Activated CD8-positive, alpha-beta memory T cell treated with anti-CD3 and anti-CD28 coated beads for 24 hours (primary cell): ENCODE results near the gene USP19.

ENCODE experiments used
- DNase-seq: peaks from one replicate; pipeline ENCODE4 v3.0.0-alpha.2; 2020

Gene USP19

DNA sequence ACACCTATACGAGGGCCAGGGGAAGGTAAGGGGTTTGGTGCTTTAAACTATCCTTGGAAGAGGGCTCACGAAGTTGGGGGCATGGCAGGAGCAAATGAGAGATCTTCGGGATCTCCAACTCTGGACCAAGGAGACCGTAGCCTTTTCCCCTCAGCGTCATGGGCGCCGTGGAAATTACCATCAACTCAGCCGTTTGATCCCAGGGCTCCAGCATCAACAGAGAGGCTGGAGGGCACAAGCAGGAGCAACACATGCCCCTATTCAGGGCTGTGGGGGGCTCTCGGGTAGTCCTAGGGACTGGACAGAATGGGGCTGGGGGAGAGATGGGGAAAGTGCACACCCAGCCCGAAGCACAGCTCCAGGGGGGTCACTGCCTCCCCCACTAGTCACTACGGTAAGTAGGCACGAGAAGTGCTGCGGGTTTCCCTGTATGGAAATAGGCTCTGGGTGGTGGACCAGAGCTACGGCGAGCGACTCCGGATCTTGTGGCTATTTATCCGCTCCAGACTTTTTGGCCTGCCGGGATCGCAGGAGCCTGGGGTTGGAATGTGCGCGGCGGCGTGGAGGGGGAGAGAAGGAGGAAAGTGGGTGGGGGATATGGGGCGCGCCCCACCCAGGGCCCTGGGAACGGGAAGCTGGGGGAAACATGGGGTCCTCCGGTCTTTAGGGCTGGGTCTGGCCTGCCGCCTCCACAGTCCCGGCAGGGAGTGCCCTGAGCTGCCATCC, 12.8 kb upstream of the USP19 start:
- DNase-seq, result no peak

DNA sequence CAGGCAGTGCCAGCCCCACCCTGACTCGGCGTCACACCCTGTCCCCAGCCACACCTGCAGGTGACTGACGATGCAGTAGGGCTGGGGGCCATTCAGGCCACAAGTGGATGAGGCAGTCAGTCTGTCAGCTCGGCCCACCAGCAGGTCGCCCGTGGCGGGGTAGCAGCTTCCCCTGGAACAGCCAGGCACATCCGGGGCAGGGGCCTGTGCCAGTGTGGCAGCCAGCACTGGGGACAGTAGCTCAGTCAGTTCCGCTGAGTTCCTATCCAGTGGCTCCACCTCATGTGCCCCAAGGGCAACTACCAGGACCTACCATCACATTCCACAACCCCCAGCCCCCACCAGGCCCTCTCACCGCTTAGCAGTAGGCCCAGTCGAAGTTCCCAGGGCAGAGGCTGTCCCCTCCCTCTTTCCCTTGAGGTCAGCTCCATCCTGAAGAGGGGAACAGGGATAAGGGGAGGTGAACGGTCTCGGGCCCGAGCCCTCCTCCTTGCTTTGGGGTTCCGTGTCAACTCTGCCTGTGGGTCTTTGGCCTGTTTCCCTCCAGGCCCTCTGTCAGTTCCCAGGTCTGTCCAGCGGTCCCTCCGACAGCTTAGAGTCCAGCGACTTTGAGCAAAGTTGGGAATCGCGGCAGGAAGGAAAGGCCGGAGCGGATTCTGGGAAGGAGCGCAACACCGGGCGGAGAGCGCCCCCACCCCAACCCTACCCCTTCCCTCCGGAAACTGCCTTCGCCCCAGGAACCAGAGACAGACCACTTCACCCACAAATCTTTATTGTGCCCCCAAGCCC, 12.0 kb upstream of the USP19 start, which contains the start of gene LAMB2:
Gene LAMB2 (minus strand): TSS at position 614 of the 789 bp plus-strand sequence. CDS start 183 bp downstream, at position 431.
- no peak for DNase-seq

DNA sequence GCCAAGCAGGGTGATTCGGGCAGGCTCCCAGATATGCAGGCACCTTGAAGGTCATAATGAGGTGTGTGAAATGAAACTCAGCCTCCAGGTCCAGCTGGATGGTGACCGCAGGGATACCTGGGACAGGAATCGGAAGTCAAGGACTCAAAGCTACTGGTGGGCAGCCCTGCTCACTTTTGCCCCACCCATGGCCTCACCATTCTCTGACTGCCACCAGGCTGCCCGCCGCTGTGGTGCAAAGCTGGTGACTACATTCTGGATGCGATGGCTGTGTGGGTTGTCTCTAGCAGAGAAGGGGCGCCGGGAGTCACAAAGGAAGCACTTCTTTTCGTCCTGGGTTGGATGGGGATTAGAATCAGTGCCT, 11.4 kb upstream of the USP19 start:
- DNase-seq, result no peak

DNA sequence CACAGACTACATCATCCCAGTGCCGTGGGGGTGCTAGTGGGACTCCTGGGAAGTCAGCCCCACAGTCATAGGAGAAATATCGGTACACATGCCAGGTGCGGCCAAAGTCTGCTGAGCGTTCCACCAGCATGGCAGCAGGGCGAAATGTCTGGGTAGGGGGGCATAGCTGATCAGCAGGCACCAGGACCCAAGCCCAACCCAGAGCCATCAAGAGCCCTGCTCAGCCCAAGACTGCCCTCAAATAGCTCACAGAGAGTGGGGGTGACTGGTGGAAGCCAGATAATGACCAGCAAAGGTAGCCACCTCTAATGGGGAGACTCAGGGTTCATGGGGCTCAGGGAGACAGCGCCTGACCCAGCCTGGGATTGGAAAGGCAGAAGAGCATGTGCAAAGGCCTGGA, 11.0 kb upstream of the USP19 start:
- DNase-seq, result no peak

DNA sequence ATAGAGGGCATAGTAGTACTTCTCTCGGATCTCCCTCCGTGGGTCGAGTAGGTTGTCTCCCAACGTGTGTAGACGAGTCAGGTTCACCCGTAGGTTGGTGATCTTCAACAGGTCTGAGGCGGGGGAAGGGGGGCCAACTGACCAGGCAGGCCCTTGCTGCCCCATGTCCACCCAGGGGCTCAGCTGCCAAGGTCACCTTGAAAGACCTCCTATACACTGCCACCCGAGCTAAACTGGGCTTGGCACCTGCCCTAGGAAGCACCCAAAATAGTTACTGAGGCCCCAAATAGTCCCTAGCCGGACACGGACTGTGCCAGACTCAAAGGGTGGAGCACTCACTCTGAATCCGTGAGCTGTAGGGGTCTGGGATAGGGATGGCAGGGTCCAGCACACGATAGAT, 10.4 kb upstream of the USP19 start:
- DNase-seq, result no peak

DNA sequence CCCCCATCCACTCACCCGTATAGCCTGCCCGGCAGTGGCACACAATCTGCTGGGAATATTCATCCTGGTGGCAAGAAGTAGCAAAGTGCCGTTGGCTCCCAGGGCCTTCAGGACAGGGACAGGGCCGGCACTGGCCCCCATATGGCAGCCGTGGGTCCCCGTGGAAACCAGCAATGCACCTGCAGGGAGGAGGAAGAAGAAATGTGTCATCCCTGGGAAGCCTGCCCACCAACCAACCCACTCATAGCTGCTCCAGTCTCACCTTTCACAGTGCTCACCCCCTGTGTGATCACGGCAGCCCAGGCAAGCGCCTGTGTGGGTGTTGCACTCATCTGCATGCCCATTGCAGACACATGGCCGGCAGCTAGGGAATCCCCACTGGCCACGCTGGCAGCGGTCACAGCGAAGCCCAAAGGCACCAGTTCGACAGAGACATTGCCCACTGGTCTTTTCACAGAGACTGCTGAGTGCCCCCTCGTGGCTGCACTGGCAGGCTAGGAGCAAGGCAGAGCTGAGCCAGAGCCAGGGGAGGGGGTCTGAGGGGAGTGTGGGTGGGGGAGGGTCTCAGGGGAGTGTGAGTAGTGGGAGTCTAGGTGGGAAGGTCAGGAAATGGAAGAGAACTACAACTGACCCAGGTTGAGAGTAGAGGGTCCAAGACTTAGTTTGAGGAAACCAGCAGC, 4.5 kb upstream of the USP19 start:
- DNase-seq, result no peak

DNA sequence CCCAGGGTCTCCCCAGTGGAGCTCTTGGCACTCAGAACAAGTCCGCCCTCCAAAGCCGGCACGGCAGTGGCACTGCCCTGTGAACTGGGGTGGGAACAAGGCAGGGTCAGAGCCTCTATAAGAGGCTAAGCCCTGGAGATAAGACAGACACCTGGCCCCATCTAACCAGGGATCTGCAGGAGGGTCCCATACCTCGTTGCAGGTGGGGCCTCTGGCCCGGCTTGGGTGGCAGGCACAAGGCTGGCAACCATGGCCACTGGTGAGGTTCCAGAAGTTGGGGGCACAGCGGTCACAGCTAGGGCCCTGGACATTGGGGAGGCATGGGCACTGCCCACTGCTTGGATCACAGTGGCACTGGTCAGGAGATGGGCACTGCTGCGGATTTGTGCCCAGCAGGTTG, 3.6 kb upstream of the USP19 start:
- no peak for DNase-seq

DNA sequence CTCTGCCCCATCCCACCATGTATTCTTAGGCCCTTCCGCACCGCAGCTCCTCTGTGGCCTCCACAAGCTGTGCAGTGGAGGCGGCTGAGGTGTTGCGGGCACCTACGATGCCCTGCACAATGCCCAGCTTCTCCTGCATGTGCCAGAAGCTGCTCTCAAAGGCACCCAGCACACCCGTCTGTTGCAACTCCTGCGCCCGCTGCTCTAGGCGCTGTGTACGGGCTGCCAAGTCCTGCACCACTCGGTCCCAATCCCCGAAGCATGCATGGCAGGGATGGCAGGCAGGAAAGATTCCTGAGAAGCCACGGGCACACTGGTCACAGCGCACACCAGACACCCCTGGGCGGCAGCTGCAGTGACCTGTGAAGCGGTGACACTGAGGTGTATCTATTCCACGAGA, 3.1 kb upstream of the USP19 start:
- no peak for DNase-seq

DNA sequence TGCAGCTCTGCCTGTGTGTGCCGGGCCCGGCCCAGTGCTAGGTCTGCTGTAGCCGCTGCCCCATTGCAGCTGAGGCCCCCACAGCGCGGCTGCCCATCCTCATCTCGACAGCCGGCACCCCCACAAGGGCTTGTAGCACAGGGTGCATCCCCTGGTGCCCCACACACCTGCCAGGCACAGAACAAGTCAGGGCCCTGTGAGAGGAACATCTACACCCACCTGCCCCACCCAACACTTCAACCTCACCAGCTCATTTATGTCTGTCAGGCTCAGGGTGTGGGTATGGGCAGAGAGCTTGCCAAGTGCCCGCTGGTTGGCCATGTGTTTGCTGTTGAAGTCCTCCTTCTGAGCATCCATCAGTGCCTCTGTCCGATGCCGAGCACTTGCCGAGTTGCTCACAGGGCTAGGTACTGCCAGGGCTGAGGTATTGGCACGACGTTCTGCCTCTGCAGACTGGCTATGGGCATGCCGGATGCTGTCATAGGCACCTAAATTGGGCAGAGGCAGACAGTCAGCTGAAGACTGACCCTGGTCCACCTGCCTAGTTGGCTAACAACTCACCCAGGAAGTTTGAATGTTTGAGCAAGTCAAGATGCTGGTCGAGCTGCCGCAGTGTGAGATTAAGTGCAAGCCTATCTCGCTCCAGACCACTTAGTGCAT, 2.4 kb upstream of the USP19 start:
- no peak for DNase-seq

DNA sequence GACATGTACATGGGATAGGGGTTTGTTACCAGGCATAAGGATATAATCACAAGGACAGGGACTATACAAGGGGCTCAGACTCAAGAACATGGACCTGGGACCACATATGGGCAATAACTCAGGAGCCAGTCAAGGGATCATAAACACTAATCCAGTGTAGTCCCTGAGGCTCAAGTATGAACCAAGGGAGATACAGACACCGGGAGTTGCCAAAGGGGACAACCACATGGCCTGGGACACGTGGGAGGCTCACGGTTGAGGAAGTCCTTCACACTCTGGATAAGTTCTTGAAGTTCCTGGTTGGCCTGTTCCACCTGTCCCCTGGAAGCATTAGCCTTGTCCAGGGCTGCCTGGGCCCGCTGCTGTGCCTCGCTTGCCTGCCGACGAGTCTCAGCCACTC, 1.8 kb upstream of the USP19 start:
- no peak for DNase-seq

DNA sequence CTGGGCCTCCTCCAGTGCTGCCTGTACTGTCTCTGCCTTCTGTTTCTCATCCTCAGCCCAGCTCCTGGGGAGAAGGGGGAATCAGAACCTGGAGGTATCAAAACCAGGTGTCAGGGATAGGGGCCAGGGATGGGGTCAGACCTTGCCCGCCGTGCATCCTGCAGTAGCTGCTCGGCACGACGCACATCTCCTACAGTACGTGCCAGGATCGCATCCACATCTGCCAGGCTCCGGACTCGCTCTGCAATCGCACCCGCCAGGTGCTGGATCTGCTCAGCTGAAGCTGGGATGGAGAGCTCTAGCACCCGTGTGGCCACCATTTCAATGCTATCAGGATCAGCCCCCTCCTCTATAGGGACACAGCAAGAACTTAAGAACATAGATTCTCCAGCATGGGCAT, 1.4 kb upstream of the USP19 start:
- no peak for DNase-seq

DNA sequence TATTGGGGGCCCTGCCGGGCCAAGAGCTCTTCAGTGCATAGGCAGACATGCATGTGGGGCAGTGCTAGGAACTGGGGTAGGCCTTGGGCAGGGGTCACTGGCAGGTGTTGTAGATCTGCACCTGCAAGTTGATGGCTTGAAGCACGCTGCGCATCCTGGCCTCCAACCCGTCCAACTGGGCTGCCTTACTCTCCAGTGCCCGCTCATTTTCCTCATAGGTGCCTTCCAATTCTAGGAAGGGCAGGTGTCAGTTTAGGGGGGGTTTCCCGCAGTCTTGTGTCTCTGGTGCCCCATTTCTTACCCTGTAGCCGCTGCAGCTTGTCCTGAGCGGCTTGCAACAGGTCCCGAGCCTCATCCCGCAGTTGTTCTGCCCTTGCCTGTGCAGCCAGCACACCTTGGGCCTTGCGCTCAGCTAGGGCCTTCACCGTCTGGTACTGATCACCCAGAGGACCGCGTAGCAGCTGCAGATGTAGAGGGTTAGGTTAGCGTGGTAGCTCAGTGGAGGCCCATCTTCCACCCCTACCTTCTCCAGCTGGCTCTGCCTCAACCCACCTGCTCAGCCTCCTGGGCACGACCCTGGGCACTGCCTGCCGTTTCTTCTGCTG, 611 bp upstream of the USP19 start:
- no peak for DNase-seq

DNA sequence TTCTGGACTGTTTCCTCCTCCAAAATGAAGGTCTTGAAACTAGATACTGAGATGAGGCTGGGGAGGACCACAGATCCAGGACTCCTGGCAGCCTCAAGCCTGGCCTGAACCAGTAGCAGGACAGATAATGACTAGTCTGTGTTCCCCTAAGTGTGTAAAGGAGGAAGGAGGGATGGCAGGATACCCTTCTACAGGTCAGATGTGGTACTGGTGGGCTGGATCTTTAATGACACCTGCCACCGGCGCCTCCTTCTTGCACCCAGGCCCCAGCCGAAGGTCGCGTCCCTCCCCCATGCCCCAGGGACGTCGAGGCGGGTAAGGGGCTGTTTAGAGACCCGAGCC, 556 bp downstream of the USP19 start:
- no peak for DNase-seq

DNA sequence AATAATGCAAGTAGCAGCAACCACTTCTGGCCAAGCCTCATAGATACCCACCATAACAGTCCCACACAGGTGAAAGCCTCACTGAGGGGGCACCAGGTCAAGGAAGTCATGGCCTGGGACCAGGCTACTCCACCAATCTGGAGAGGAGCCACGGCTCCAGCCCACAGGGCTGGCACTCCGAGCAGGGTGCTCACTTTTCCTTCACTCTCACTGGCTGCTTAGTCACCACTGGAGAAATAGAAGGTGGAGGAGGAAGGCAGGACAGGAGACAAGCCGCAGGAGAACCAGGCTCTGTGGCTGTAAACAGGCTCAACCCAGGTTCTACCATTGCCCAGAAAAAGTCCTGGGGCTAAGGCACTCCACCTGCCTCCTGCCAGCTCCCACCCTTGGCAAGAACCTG, 1.2 kb downstream of the USP19 start:
- DNase-seq, result no peak

DNA sequence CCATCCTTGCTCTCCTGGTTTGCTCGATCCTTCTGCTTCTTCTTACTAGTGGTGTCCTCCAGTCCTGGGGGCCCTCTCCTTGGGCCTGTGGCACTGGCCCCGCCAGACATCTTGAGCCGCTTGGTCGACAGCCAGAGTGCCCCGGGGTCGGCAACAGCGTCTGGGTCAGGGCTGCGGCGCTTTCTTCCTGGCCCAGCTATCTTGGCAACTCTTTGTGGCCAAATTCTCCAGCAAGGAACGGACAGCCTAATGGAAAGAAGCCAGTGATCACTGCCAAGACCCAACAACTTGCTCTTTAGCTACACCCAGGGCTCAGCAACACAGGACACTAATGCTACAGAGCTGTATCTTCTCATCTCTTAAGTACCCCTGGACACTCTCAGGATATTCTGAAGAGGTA, 1.6 kb downstream of the USP19 start:
- no peak for DNase-seq

DNA sequence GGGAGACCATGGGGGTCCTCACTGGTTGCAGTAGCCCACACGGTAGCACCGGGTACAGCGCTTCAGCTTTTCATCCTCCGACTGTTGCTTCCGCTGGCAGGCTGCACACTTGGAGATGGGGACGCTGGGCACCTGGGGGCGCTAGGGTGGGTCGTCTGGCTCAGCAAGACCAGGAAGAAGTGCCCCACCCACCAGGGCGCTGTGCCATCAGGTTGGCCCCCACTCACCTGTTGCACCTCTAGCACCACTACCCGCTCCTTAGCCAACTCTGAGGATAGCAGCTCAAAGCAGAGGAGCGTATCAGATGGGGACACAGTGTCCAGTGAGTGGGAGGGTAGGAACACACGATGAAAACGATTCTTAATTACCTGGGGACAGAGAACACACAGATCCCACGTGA, 8.4 kb downstream of the USP19 start:
- no peak for DNase-seq

DNA sequence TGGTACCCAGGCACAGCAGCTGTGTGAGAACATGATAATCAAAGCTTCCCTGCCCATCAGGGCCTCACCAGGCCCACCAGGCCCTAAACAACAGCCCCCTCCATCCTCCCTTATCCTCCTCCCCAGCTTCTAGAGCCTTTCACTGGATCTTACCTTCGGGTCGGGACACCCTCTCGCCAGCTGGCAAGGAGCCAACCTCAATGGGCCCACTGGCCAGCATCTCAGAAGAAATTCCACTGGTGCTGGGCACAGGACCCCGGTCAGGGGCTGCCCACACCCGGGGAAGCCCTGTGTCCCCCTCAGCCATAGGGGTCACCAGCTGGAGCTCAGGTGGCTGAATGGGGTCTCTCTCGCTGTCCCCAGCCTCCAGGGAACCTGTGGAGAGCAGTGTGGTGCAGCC, 9.3 kb downstream of the USP19 start:
- no peak for DNase-seq

DNA sequence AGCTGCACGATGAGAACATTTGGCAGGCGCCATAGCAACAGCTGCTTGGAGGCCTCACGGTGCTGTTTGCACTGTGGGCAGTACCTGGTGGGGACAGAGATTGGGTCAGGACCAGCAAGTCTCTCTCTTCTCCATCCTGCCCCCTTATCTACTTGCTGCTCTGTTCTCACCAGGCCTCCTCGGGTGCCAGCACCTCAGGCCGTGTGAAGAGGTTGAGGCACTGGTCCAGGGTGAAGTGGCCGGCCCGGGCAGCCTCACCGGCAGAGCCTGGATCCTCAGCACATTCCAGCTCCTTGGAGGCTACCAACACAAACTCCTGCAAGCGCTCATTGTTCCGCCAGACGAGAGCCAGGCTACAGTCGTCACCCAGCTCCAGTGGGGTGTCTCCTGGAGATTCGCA, 9.8 kb downstream of the USP19 start:
- no peak for DNase-seq

DNA sequence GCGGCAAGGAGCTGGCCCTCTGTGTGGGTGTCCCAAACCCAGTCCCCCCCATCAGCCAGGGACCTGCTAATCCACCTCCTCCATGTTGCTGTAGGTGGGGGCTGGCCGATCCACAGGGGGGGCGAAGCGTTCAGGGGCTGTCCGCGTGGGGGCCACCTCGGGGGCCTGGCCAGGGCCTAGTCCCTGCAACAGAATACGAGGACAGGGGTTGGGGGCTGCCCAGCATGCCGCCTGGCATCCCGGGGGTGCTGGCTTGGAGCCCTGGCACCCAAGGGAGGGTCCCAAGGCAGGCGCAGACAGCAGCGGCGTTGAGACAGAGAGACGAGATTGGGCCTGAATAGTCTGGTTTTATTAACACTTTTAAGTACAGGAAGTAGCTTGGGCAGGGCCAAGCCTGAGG, 12.3 kb downstream of the USP19 start:
- no peak for DNase-seq

DNA sequence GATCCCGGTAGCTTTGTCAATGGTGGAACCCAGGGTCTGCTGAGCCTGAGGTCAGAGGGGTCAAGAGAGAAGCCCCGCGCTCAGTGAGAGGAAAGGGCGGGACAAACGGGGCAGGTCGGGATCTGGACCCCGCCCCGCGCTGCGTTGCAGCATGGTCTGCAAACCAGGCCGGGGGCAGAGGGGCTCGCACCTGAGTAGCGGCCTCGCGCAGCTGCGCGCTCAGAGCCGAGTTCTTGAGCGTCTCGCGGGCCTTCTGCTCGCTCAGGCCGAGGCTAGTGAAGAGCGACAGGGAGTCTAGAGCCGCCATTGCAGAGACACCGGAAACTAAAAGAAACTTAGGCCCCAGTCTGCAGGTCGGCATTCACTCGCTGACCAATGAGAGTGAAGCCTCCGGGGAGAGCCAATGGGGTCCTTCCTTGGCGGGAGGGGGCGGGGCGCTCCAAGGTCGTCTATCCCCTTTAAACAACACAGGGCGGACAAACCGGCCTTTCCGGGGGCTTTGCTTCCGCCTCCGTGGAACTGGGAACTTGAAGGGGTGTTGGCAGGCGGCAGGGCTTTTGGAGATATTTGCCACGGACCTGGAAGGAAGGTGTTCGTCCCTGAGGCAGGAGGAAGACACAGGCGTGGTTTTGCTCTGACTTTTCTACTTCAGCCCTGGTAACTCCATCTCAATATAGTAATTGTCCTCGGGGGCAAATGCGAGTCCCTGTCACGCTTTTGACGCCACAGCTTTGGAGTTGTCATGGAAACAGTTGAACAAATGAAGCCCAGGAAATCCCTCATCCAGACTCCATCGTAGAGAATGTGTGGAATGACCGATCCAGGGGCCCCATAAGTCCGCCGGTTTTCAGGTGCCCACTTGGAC, 16.0 kb downstream of the USP19 start, which contains the start of gene QARS1:
Gene QARS1 (minus strand): TSS at position 331 of the 865 bp plus-strand sequence. CDS start 24 bp downstream, at position 307.
- DNase-seq, result peak; percentile 94

DNA sequence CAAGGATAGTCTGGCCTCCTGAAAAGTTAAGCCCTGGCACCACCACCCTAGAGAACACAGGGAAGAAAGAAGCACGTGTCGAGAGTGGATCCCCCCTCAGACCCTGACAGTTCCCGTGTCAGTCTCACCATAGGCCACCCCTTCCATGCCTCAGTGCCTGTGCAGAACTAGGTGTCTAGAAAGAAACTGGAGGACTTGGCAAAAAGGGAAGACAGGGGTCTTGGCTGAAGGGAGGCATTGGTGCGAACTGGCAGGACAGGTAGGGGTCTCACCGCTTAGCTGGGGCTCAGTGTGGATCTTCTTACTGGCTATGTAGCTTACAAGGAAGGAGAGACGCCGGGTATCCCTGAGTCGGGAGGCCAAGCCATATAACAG, 16.6 kb downstream of the USP19 start:
- DNase-seq, result no peak

DNA sequence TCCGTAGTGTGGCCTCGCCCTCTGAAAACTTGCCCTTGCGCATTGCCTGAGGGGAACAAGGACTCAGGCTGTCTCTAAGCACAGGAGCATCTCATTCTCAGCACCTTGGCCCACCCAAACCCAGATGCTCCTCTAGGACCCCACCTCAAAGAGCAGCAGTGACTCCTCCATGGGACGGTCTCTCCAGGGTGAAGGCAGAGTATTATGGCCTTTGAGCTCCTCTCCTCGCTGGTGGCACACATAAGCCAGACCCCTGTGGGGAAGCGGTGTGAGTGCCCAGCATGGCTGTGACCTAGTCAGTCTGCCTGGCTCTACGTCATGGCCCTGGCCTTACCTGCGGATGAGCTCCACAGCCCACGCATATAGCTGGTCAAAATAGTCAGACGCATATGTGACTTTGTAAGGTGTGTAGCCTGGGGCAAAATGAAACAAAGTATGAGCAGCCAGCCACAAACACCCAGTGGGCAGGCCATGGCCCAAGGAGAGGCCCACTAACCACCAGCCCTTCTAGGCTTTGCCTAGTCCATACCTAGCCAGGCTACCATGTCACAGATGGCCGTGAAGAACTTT, 20.5 kb downstream of the USP19 start:
- DNase-seq, result no peak
